HG03521 (cell line): ENCODE data around the gene TMEM233.

Source experiments
- ATAC-seq: cut with Tn5 transposase; IDR thresholded peaks from one replicate; pipeline ENCODE4 v1.9.1; 2021; ENCODE audit warnings: mild to moderate bottlenecking, moderate library complexity; ENCODE audit not compliant: unreplicated experiment

The TMEM233 gene

GRCh38 chr12:119593578-119594398 is at the start of gene TMEM233:
TMEM233 (plus strand) TSS chr12:119593774; CDS start chr12:119593849, 75 bp downstream.
- ATAC-seq = no peak

GRCh38 chr12:119544765-119545625 is 48.6 kb upstream of the TMEM233 start:
- ATAC-seq = no peak

- ATAC-seq = no peak
Measured at GRCh38 chr12:119546340-119546739, 47.2 kb upstream of the TMEM233 start.

DNA sequence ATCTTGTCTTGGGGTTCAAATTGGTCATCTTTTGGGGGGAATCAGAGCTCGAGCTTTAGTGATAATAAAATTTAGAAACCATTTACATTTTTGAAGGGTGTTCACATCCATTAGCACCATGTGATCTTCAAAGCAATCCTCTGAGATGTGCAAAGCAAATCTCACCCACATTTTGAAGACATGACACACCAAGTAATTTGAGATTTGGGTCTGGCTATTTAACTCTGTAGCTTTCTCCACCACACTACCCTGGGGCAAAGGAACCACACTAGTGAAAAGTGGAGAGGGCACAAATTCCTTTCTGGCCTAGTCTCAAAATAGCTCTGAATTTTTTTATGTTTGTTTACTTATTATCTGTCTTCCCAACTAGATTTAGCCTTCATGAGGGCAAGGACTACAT is 46.6 kb upstream of the TMEM233 start:
- no peak for ATAC-seq

DNA sequence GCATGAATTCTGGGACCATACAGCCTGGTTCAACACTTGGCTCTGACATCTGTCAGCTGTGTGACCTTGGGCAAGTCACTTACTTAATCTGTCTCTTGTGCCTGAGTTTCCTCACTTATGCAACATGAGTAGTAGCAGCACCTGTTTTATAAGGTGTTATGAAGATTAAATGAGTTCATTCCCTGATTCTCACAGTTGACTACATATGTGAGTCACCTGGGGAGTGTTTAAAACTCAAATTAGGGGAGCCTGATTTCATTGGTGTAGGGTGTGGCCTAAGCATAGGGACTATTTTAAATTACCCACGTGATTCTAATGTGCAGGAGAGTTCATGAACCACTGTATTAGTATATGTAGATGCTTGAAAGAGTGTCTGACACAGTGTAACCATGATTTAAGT is 36.7 kb upstream of the TMEM233 start:
- no peak for ATAC-seq

DNA sequence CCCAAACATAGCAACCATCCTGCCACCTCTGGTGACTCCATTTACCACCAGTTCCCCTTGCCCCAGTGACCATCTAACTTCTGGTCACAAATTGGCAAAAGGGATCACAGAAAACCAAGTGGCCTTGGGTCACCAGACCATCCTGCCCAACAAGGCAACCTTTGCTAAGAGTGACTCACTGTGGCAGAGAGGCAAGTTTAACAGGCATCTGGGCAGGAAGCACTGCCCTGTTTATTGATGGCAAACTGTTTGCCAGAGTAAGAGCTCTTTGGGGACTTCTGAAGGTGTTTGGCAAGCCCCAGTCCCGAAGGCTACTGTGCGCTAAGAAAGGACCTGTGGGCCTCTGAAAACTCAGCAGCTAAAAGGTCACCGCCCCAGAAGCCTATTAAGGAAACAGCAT is 28.2 kb upstream of the TMEM233 start:
- no peak for ATAC-seq

DNA sequence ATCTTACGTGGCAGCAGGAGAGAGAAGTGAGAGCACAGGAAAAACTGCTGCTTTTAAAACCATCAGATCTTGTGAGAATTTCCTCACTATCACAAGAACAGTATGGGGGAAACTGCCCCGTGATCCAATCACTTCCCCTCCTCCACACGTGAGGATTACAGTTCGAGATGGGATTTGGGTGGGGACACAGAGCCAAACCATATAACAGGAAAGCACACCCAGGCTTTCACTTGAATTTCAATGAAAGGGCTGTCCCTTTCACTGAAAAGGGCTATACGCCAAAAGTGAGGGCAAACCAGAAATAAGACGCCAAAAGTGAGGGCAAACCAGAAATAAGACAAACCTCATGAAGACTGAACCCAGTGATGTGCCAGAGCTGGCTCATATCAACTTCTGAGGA is 22.8 kb upstream of the TMEM233 start:
- ATAC-seq = no peak

DNA sequence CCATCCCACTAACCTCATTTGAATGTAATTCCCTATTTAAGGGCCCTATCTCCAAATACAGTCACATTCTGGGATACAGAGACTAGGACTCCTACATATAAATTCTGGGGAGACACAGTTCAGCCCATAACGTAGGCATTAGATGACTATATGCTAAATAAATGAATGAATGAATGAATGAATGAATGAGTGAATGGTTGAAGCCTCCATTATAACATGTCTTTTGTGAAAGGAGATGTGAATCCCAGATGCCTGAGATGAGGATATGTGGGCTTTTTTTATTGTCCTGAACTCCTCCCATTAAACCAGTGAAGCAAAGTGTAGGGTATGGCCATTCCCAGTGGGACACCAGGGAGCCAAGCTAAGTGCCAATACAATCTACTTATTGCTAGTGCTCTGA is 20.5 kb upstream of the TMEM233 start:
- ATAC-seq = no peak

DNA sequence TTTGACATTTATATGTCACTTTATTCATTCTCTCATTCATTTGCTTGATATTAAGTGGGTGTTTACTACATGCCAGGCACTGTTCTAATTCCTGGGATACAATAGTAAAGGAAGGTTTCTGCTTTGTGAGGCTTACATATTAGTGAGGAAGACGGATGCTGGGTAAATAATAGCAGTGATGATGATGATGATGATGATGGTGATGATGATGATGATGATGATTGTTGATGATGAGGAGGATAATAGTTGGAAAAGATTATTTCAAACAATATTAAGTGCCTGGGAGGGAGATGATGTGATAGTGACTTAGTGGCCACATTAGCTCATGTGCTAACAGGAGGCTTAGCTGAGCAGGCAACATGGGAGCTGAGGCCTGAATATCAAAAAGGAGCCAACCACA is 19.3 kb upstream of the TMEM233 start:
- no peak for ATAC-seq

DNA sequence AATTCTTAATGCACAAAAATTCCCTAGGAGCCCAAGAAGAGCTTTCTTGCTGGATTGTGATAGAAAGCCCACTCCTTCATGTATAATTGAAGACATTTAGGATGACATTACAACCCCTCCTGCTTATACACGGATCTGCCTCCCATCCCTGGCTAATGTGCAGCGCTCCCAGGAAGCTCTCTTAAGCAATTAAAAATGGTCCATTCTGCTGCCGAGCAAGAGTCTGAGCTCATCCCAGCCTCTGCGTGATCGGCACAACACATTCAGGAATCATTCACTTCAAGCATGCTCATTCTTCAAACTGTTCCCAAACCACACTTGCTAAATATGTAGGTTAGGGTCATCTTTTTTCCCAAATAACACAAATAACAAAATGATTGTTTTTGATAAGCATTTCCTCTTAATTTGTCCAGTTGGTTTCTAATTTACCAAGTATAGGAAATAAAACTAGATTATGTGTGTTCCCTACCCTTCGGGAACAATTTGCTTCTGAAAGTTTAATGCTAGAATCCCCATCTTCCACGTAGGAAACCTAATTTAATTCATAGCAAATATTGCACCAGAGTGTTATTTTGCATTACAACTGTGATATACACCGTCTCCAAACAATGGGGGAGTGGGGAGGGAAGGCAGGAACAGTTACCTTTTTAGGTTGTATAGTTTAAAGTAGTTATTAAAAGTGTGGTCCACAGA is 17.3 kb upstream of the TMEM233 start:
- no peak for ATAC-seq

DNA sequence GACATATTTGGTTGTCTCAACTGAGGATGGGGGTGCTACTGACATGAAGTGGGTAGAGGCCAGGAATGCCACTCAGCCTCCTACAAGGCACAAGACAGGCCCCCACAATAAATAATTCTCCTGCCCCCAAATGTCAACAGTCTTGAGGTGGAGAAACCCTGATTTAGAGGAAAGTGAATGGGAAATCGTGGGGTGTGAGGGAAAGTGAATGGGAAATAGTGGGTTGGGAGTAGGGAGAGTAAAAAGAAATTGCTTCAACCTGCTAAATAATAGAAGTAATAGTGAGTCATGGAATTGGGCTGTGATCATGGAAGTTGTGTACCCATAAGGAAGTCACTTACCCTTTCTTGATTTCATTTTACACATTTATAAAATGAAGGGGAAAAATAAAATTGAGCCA is 16.7 kb upstream of the TMEM233 start:
- ATAC-seq = no peak

GRCh38 chr12:119578112-119578511 is 15.5 kb upstream of the TMEM233 start:
- no peak for ATAC-seq

DNA sequence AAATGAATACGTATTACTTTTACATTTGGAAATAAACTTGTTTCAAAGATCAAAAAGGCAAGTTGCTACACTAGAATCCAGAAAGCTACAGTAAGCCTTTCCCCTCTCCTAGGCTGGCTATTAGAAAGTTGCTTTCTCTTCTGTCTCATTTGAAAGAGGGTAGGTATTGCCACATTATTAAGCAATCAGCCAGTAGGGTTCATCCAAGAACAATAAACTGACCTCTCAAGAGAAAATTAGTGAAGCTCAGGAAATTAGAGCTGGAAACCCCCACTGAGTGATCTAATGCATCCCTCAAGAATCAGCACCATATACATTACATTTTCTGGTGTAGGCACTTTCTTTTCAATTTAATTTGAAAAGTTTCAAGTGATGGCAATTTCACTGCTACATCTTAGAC is 4.5 kb upstream of the TMEM233 start:
- ATAC-seq = no peak

GRCh38 chr12:119589634-119590033 is 3.9 kb upstream of the TMEM233 start:
- no peak for ATAC-seq

- no peak for ATAC-seq
Measured at GRCh38 chr12:119592232-119592631, 1.3 kb upstream of the TMEM233 start.

GRCh38 chr12:119594399-119594730 is 791 bp downstream of the TMEM233 start:
- no peak for ATAC-seq

- ATAC-seq = no peak
Measured at GRCh38 chr12:119594772-119595445, 1.3 kb downstream of the TMEM233 start.

DNA sequence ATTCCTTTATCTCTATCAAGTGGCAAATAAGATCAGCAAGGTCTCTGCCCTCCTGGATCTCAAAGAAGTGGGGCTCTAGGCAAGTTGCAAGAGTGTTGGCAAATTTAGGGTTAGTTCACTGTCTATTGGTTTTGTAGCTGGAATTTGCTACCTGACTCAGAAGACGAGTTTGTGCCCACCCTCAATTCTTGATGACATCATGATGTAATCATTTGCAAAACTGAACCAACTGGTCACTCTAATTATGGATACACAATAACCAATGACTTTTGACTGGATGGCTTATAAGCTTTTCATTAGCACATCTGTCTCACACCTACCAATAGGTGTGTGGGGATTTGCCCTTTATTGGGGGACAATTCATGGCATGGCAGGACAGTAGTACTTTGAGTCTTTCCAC is 4.6 kb downstream of the TMEM233 start:
- no peak for ATAC-seq

GRCh38 chr12:119601877-119602733 is 8.5 kb downstream of the TMEM233 start:
- ATAC-seq = no peak

- no peak for ATAC-seq
Measured at GRCh38 chr12:119602734-119603094, 9.1 kb downstream of the TMEM233 start.
